Mesothelial cell of epicardium (in vitro differentiated cells): ENCODE measurements around the gene KRTAP6-2. TPM values are rescaled to one million over a fixed set of nuclear protein-coding genes. Genes with fewer than 3 reads are reported as not detected.

ENCODE experiments used
- DNase-seq, 2 experiments: peaks; one replicate each; pipeline ENCODE4 v3.0.0; 2021; ENCODE audit warnings: low spot score in 2 of 2; ENCODE audit not compliant: unreplicated experiment in 2 of 2
- H3K27ac Mint-ChIP-seq: 2 replicates; pipeline ENCODE4 v1.8.0; 2021; ENCODE audit warnings: mixed read lengths
- H3K27me3 Mint-ChIP-seq: 2 replicates; pipeline ENCODE4 v1.8.0; 2021; ENCODE audit warnings: low read depth, mixed read lengths
- H3K36me3 Mint-ChIP-seq: 2 replicates; pipeline ENCODE4 v1.8.0; 2021; ENCODE audit warnings: mixed read lengths
- H3K4me1 Mint-ChIP-seq: 2 replicates; pipeline ENCODE4 v1.8.0; 2021; ENCODE audit warnings: mixed read lengths
- H3K4me3 Mint-ChIP-seq: 2 replicates; pipeline ENCODE4 v1.8.0; 2021; ENCODE audit warnings: mild to moderate bottlenecking, moderate library complexity, mixed read lengths
- H3K9me3 Mint-ChIP-seq: 2 replicates; pipeline ENCODE4 v1.8.0; 2021; ENCODE audit warnings: mixed read lengths
- CTCF ChIP-seq: fragments of 200-600 bp; sonication (generic); IDR thresholded peaks from one replicate; pipeline ENCODE4 v1.5.0; 2021; ENCODE audit warnings: antibody characterized with exemption; ENCODE audit not compliant: unreplicated experiment
- total RNA-seq: library from RNA; stranded (reverse); gene quantifications from 3 replicates; pipeline ENCODE4 v1.2.1, GENCODE V29; 2021

Gene KRTAP6-2
- total RNA-seq = not detected in 3 replicates

- no peak for DNase-seq
- no peak for TF ChIP-seq CTCF
- peaks cover 62% of the 10 kb centered on the region for H3K9me3 Mint-ChIP-seq
- no peak within 1 kb of the TSS for H3K4me3 Mint-ChIP-seq
- H3K27me3 Mint-ChIP-seq = no peaks in the 10 kb centered on the region
- no peaks in the 10 kb centered on the region for H3K36me3 Mint-ChIP-seq
- H3K27ac Mint-ChIP-seq = no peak within 1 kb of the TSS
- no peaks in the 10 kb centered on the region for H3K4me1 Mint-ChIP-seq
These were observed at the start of gene KRTAP6-2 for GRCh38 chr21:30598802-30599201. Gene KRTAP6-2, minus strand, starts transcription at chr21:30598902. Its CDS starts 28 bp downstream, at chr21:30598874.

GRCh38 chr21:30646904-30647414 is 48.3 kb upstream of the KRTAP6-2 start:
- peaks cover 68% of the 10 kb centered on the region for H3K9me3 Mint-ChIP-seq
- DNase-seq = no peak
- no peaks in the 10 kb centered on the region for H3K4me1 Mint-ChIP-seq
- no peak for TF ChIP-seq CTCF
- H3K36me3 Mint-ChIP-seq = no peaks in the 10 kb centered on the region
- peaks cover 3% of the 10 kb centered on the region for H3K27me3 Mint-ChIP-seq
- no peak overlapping the region for H3K4me3 Mint-ChIP-seq
- H3K27ac Mint-ChIP-seq = no peak overlapping the region

GRCh38 chr21:30642564-30642963 is 43.9 kb upstream of the KRTAP6-2 start, which contains the start of gene KRTAP20-3:
Gene KRTAP20-3, plus strand, starts transcription at chr21:30642864.
- Mint-ChIP-seq H3K4me3 (no peak within 1 kb of the TSS), H3K4me1 (no peaks in the 10 kb centered on the region), H3K9me3 (peaks cover 64% of the 10 kb centered on the region), H3K36me3 (no peaks in the 10 kb centered on the region), H3K27me3 (no peaks in the 10 kb centered on the region), H3K27ac (no peak within 1 kb of the TSS)
- TF ChIP-seq CTCF = no peak
- no peak for DNase-seq

GRCh38 chr21:30638686-30639085 is 40.0 kb upstream of the KRTAP6-2 start:
- no peaks in the 10 kb centered on the region for H3K27me3 Mint-ChIP-seq
- DNase-seq = no peak
- peaks cover 52% of the 10 kb centered on the region for H3K9me3 Mint-ChIP-seq
- H3K4me1 Mint-ChIP-seq = no peaks in the 10 kb centered on the region
- no peaks in the 10 kb centered on the region for H3K36me3 Mint-ChIP-seq
- H3K4me3 Mint-ChIP-seq = no peak overlapping the region
- H3K27ac Mint-ChIP-seq = no peak overlapping the region
- TF ChIP-seq CTCF = no peak

GRCh38 chr21:30634906-30635305 is 36.2 kb upstream of the KRTAP6-2 start, which contains the start of gene KRTAP20-2:
Gene KRTAP20-2, plus strand, starts transcription at chr21:30635206. Its CDS starts 58 bp downstream, at chr21:30635264.
- Mint-ChIP-seq H3K36me3 (no peaks in the 10 kb centered on the region), H3K27me3 (no peaks in the 10 kb centered on the region), H3K27ac (no peak within 1 kb of the TSS), H3K4me1 (no peaks in the 10 kb centered on the region), H3K4me3 (no peak within 1 kb of the TSS), H3K9me3 (peaks cover 52% of the 10 kb centered on the region)
- DNase-seq = no peak
- no peak for TF ChIP-seq CTCF

- H3K36me3 Mint-ChIP-seq = no peaks in the 10 kb centered on the region
- peaks cover 62% of the 10 kb centered on the region for H3K9me3 Mint-ChIP-seq
- H3K4me3 Mint-ChIP-seq = no peak overlapping the region
- H3K4me1 Mint-ChIP-seq = no peaks in the 10 kb centered on the region
- H3K27me3 Mint-ChIP-seq = no peaks in the 10 kb centered on the region
- TF ChIP-seq CTCF = no peak
- no peak for DNase-seq
- no peak overlapping the region for H3K27ac Mint-ChIP-seq
These were observed 30.5 kb upstream of the KRTAP6-2 start for GRCh38 chr21:30629200-30629599.
